M059J (cell line): ENCODE measurements around the gene SLC27A3. TPM values are rescaled to one million over a fixed set of nuclear protein-coding genes. Genes with fewer than 3 reads are reported as not detected.
A peak's percentile ranks its signal among the peaks of the same experiment; 100 is the strongest.

Experiments
- DNase-seq: peaks from one replicate; pipeline ENCODE4 v3.0.0-alpha.2; 2012; ENCODE audit warnings: low read depth
- total RNA-seq: library from RNA; depleted of rRNA; stranded (reverse); fragments of >200 nt; shearing (Covaris generic); gene quantifications from 2 replicates; pipeline ENCODE4 v1.2.3, GENCODE V29; 2014; rRNA removed

SLC27A3 gene
- total RNA-seq, 1 experiment from 2014 or later = 3.7 TPM

GRCh38 chr1:153798468-153798780 is 23.2 kb downstream of the SLC27A3 start:
- no peak for DNase-seq

- DNase-seq = no peak
Observed at GRCh38 chr1:153799016-153799415, 23.8 kb downstream of the SLC27A3 start.

- DNase-seq = no peak
Observed at GRCh38 chr1:153799566-153800465, 24.6 kb downstream of the SLC27A3 start.

GRCh38 chr1:153800516-153800915 is 25.3 kb downstream of the SLC27A3 start:
- no peak for DNase-seq

GRCh38 chr1:153801028-153801625 is 25.9 kb downstream of the SLC27A3 start:
- no peak for DNase-seq

- DNase-seq = no peak
Observed at GRCh38 chr1:153801786-153802697, 26.8 kb downstream of the SLC27A3 start.

GRCh38 chr1:153803470-153804056 is 28.4 kb downstream of the SLC27A3 start:
- no peak for DNase-seq

DNA sequence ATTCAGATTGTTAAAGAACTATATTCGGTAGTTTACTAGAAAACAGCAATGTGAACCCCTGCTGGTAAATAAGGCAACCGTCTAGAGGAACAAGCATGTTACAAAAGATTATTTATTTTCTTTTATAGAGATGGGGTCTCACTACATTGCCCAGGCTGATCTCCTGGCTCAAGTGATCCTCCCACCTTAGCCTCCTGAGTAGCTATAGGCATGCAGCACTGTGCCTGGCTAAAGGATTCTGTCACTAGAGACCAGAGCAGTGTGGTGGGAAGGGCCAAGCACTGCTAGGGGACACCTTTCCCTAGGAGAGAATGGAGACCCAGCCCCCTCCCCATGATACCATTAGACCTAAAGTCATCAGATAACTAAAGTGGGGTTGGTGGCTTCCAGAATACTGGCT is 28.9 kb downstream of the SLC27A3 start:
- DNase-seq = no peak

DNA sequence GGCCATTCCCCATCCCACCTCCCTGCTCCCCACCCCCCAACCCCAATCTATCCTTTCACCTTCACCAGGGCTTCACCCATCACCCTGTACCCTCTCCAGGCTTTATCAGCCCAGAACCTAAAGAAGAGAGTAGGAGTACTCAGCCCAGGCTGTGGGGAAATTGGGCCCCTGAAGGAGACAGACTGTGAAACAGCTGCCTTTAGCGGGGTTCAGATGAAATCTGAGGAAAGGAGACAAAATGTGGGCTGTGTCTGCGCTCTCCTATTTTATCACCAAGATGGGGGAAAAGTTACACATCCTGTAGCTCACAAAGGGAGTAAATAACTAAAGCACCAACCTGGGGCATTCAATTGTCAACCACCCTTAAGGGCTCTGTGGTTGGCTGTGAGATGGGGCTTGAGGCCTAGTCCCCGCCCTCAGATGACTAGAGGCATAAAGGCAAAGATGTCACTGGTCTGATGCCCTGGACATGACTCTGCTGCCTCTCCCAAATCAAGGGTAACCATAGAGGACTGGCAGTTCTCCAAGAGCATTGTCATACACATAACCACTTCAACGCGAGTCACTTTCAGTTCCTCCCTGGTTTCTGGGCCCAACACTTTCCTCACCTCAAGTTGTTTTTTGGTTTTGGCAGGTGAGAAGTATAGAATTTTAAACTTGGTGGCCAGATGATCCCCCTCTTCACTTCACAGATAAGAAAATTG is 30.0 kb downstream of the SLC27A3 start:
- peak; percentile 95 for DNase-seq

GRCh38 chr1:153805886-153806719 is 30.9 kb downstream of the SLC27A3 start:
- DNase-seq = no peak

DNA sequence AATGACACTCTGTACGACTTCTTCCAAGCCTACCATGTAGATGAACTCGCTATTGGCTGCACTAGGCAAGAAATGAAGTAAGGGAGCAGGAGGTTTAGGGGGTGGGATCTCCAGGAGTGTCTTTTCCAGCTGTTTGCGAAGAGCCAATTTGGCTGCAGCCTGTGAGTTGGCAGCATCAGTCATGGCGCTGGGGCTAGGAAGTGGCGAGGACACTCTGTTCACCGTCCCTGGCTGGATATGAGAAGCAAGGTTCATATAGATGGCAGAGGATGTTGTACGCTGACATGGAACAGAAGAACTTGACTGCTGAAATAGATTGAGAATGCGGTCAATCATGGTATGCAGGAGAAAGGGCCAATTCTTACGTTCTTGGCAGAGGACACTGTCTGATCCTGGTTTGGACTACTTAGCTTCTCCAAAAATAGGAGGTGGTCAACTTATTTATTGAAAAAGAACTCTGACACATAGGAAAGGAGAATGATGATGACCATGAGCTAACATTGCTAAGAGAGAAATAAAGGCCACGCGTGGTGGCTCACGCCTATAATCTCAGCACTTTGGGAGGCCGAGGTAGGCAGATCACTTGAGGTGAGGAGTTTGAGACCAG is 41.2 kb downstream of the SLC27A3 start:
- DNase-seq = no peak

DNA sequence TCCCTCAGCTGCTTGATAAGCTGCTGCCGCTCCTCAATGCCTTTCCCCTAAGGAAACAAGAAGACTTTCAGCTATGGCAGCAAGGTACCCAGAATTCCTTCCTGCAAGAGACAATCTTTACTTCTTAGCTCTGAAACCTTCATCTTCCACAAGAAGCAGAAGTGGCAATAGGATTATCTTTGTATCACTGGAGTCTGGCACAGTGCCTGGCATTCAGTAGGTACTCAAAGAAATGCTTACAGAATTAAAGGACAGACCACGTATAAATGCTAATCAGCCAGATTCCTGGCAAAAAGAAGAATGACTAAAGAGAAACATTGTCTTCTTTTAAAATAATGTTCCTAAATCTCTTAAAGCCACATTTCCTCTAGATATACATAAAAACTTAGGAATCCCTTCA is 43.7 kb downstream of the SLC27A3 start:
- DNase-seq = no peak

DNA sequence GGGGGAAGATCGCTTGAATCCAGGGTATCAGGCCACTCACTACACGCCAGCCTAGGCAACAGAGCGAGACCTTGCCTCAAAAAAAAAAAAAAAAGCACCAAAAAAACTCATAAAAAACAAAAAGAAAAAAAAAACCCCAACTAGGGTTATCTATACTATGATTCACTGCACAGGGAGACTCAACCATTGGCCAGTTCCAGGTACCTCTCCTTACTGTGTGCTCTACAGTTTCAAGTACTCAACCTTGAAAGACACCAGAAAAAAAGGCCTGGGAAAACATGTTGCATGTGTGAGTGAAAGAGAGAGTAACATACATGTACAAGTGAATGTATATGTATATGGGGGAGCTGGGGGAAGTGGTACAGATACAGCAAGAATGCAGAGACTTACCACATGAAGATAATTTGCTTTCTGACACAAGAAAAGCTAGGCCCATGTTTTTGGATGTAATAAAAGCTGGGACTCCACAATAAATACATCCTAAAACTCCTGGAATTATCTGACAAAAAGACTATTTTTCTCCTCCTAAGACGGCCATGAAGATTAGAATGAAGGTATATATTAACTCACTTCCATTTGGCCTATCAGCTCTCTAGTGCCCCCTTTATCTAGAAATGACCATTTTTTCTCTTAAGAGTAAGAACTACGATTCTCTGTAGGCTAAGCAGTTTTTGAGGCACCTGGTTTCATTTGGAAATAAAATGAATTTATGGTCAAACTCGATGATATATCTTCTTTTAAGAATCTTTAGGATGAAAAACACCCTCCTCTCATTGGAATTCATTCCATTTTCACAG is 52.2 kb downstream of the SLC27A3 start:
- DNase-seq = no peak

Other genes with a start within 250 kb of the SLC27A3 start
- gene S100A6, start 239.4 kb upstream of the SLC27A3 start, total RNA-seq = 526 and 547 TPM in 2 replicates
- not detected in 2 replicates for gene S100A5, start 234.5 kb upstream of the SLC27A3 start, total RNA-seq
- gene S100A4, start 229.6 kb upstream of the SLC27A3 start, total RNA-seq = 2.9 and 12.3 TPM in 2 replicates
- 5.2 and 5.8 TPM in 2 replicates for gene S100A3, start 226.1 kb upstream of the SLC27A3 start, total RNA-seq
- 14.4 and 19.6 TPM in 2 replicates for gene S100A2, start 209.6 kb upstream of the SLC27A3 start, total RNA-seq
- 138 and 163 TPM in 2 replicates for gene S100A16, start 162.3 kb upstream of the SLC27A3 start, total RNA-seq
- not detected in 2 replicates for gene S100A14, start 159.1 kb upstream of the SLC27A3 start, total RNA-seq
- 206 and 207 TPM in 2 replicates for gene S100A13, start 147.9 kb upstream of the SLC27A3 start, total RNA-seq
- 0.42 TPM in 1 of 2 replicates, not detected in the other for gene S100A1, start 147.0 kb upstream of the SLC27A3 start, total RNA-seq
- 36.0 and 37.1 TPM in 2 replicates for gene CHTOP, start 141.3 kb upstream of the SLC27A3 start, total RNA-seq
- gene SNAPIN, start 116.7 kb upstream of the SLC27A3 start, total RNA-seq = 72.6 and 90.2 TPM in 2 replicates
- 278 and 330 TPM in 2 replicates for gene ILF2, start 104.4 kb upstream of the SLC27A3 start, total RNA-seq
- gene NPR1, start 96.7 kb upstream of the SLC27A3 start, total RNA-seq = not detected in 2 replicates
- 21.4 and 37.0 TPM in 2 replicates for gene INTS3, start 47.4 kb upstream of the SLC27A3 start, total RNA-seq
- 8.7 and 11.0 TPM in 2 replicates for gene GATAD2B, start 147.6 kb downstream of the SLC27A3 start, total RNA-seq
- gene DENND4B, start 171.3 kb downstream of the SLC27A3 start, total RNA-seq = 8.4 and 9.0 TPM in 2 replicates
- gene CRTC2, start 183.2 kb downstream of the SLC27A3 start, total RNA-seq = 11.4 and 13.7 TPM in 2 replicates
- gene SLC39A1, start 188.1 kb downstream of the SLC27A3 start, total RNA-seq = 120 and 138 TPM in 2 replicates
- gene CREB3L4, start 192.5 kb downstream of the SLC27A3 start, total RNA-seq = 6.5 and 9.6 TPM in 2 replicates
- 367 and 415 TPM in 2 replicates for gene JTB, start 202.3 kb downstream of the SLC27A3 start, total RNA-seq
- gene RAB13, start 210.9 kb downstream of the SLC27A3 start, total RNA-seq = 36.7 and 45.6 TPM in 2 replicates
- gene RPS27, start 215.4 kb downstream of the SLC27A3 start, total RNA-seq = 2,348 and 3,641 TPM in 2 replicates